Measurements from ENCODE around the gene TFDP1. TPM values are rescaled to one million over a fixed set of nuclear protein-coding genes. Genes with fewer than 3 reads are reported as not detected.
"Not testable (repeated sequence)": the region's sequence is repeated elsewhere in the genome, so short reads cannot be mapped to it uniquely, and the experiment has no call there.

Gene TFDP1
- total RNA-seq, 1 donor from 2014 or later, result 82.2 TPM

GRCh38 chr13:113573065-113573464 is 11.5 kb upstream of the TFDP1 start:
- peak; percentile 50 for ATAC-seq

- no peak for ATAC-seq
Measured at GRCh38 chr13:113576597-113576996, 8.0 kb upstream of the TFDP1 start.

GRCh38 chr13:113577881-113578435 is 6.6 kb upstream of the TFDP1 start:
- ATAC-seq, result no peak

GRCh38 chr13:113579686-113580085 is 4.9 kb upstream of the TFDP1 start:
- ATAC-seq, result no peak

- no peak for ATAC-seq
Measured at GRCh38 chr13:113581871-113582270, 2.7 kb upstream of the TFDP1 start.

- no peak for ATAC-seq
Measured at GRCh38 chr13:113582841-113583631, 1.5 kb upstream of the TFDP1 start.

- peak; percentile 41 for ATAC-seq
Measured at GRCh38 chr13:113584870-113585671, 518 bp downstream of the TFDP1 start.

GRCh38 chr13:113585896-113586295 is 1.3 kb downstream of the TFDP1 start:
- ATAC-seq, result no peak

- ATAC-seq, result no peak
Measured at GRCh38 chr13:113586661-113587479, 2.3 kb downstream of the TFDP1 start.

- no peak for ATAC-seq
Measured at GRCh38 chr13:113588394-113589111, 4.0 kb downstream of the TFDP1 start.

GRCh38 chr13:113589251-113589960 is 4.9 kb downstream of the TFDP1 start:
- ATAC-seq, result no peak

GRCh38 chr13:113589961-113590339 is 5.4 kb downstream of the TFDP1 start:
- ATAC-seq, result no peak

- no peak for ATAC-seq
Measured at GRCh38 chr13:113591750-113592149, 7.2 kb downstream of the TFDP1 start.

GRCh38 chr13:113592571-113592970 is 8.0 kb downstream of the TFDP1 start:
- ATAC-seq, result no peak

- ATAC-seq, result not testable (repeated sequence)
Measured at GRCh38 chr13:113594066-113594821, 9.7 kb downstream of the TFDP1 start.

- ATAC-seq, result no peak
Measured at GRCh38 chr13:113595131-113595530, 10.6 kb downstream of the TFDP1 start.

- no peak for ATAC-seq
Measured at GRCh38 chr13:113596321-113597200, 12.0 kb downstream of the TFDP1 start.

- ATAC-seq, result no peak
Measured at GRCh38 chr13:113597391-113598080, 13.0 kb downstream of the TFDP1 start.

GRCh38 chr13:113598081-113598410 is 13.5 kb downstream of the TFDP1 start:
- no peak for ATAC-seq
